ENCODE measurements around the gene TENM4.

Gene TENM4

GRCh38 chr11:78935398-78936068, 505.3 kb downstream of the TENM4 start:
- DNase-seq (ENCODE audit: low read depth): no peak

- DNase-seq (ENCODE audit: low read depth): no peak
These were observed 507.5 kb downstream of the TENM4 start for GRCh38 chr11:78933350-78933749.

DNA sequence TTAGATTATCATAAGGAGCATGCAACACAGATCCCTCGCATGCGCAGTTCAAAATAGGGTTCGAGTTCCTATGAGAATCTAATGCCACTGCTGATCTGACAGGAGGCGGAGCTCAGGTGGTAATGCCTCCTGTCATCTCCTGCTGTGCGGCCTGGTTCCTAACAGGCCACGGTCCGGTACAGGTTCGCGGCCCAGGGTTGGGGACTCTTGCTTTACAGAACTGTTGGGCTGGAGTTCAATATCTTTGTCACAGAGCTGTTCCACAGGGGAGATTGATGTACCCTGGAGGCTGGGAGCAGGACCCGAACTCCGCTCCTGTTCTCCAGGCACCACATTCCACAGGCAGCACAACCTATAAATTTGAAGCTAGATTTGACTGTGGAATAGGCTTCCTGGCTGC, 508.1 kb downstream of the TENM4 start:
- no peak for DNase-seq (ENCODE audit: low read depth)

- DNase-seq (ENCODE audit: low read depth): no peak
These were observed 508.9 kb downstream of the TENM4 start for GRCh38 chr11:78931891-78932290.

- DNase-seq (ENCODE audit: low read depth): no peak
These were observed 509.9 kb downstream of the TENM4 start for GRCh38 chr11:78930810-78931523.

GRCh38 chr11:78929906-78930220, 511.0 kb downstream of the TENM4 start:
- DNase-seq (ENCODE audit: low read depth): no peak

- no peak for DNase-seq (ENCODE audit: low read depth)
These were observed 511.5 kb downstream of the TENM4 start for GRCh38 chr11:78929207-78929905.

DNA sequence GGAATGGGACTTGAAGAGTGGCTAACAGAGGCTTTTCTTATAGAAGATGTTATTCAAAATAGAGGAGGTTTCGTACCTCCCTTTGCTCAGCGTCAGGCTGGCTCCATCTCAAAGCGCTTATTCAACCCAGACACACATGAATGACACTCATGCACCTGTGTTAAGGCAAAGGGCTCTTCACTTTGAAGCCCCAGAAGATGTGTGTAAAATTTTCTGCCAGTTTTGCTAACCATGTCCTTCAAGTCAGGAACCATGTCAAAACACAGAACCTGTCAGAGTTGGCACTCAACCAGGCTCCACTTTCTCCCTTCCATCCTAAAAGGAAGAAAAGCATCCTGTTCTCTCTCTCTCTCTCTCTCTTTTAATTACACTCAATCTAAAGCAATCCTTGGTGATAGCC, 513.3 kb downstream of the TENM4 start:
- no peak for DNase-seq (ENCODE audit: low read depth)

DNA sequence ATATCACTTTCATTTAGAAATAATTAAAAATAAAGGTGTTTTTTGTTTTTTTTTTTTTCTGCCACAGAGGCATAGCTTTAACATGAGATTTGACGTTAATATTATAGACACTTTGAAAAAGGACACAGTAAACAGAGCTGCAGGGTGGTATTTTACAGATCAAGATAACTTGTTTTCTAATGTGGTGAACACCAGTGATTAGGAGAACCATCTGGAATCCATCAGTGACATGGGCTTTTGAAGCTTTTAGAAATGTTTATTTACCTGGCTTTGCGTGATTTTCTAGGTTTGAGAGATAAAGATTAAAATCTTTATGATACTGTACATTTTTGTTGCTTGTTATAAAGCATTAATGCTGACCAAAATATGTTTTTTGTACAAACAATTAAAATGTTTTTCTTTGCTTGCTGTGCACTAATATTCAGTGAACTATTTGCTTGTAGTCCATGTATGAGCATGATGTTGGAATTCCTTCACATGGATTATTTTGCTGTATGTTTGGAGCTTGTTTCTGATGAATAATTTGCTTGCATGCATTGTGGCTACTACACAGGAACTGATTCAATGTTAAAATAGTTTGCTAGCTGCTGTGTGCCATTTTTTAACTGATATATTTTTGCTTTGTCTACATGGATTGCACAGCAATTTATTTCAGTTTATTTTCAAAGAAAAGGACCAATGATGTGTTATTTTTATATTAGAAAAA, 514.0 kb downstream of the TENM4 start:
- DNase-seq (ENCODE audit: low read depth): no peak

GRCh38 chr11:78925387-78925786, 515.4 kb downstream of the TENM4 start:
- DNase-seq (ENCODE audit: low read depth): no peak

DNA sequence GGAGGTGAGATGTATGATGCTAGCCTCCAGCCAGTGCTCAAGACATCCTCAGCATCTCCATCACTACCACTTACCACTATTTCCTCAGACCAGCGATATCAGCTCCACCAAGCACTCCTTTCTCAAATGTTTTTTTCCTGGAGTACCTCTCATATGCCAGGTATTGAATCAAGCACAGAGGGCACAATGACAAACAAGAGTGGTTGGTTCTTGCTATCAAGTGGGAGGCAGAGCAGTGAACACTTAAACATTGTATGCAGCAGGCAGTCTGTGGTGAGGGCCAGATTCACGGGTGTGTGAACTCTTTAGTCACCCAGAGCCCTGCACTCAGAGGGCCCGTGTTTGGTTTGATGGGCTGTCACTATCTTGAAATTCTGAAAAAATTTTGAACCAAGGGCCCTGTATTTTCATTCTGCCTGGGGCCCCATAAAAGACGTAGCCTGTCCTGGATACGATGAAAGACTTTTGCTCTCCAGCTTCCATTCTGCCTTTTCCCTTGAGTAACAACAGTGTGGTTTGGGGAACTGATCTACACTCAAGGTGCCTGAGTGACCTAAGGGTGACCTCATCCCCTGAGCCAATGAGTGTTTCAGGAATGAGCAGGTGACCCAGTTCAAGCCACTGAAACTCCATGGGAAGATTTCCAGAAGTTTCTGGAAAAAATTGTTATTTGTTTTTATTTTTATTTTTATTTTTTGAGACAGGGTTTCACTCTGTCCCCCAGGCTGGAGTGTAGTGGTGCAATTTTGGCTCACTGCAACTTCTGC, 517.8 kb downstream of the TENM4 start:
- DNase-seq (ENCODE audit: low read depth): no peak

DNA sequence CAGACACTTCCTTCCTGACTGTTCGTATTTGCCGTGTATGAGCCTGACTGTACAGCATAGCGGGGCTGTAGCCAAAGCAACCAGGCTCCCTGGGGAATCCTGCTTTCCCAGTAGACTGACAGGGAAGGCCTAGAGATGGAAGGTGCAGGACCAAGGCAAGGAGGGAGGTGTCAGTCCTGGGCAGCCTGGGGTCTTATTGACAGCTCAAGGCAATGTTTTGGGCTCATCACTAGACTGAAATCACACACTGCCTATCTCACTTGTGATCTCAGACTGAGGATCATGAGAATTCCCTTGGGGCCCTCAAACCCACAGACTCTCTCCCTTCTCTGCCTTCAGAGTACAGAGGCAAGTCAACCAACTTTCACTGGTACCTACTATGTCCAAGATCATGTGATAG, 519.3 kb downstream of the TENM4 start:
- DNase-seq (ENCODE audit: low read depth): no peak

DNA sequence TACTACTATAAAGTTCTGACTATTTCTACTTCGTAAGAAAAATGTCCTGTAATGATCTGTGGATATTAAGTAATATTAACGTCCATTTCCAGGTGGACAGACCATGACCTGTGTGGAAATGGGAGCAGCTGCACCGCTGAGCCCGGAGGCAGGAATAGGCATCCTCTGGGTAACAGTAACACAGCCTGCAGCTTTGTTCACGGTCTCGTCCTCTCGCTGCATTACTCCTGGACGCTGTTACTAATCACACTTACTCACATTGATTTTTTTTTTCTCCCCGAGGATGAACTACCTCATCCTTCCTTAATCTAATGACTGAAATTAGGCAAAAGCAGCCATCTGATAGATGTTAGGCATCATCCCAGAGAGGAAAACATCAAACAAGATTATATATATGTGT, 520.5 kb downstream of the TENM4 start:
- no peak for DNase-seq (ENCODE audit: low read depth)

DNA sequence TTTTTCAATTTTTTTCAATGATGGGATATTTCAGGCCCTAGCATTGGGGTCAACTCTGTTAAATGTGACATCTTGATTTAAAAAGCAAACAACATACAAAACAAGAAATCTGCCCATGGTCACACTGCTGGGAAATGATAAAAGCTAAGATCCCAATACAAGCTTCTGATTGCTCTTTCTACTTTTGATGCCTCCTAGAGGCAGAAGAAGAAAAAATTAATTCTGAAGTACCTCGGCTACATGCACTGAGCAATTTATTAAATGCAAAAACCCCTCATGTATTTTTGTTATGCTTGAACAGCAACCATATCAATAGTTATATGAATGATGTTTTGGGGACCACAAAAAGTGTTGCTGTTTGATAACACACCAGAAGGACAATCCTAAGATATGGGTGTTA, 524.1 kb downstream of the TENM4 start:
- DNase-seq (ENCODE audit: low read depth): no peak

- no peak for DNase-seq (ENCODE audit: low read depth)
These were observed 526.3 kb downstream of the TENM4 start for GRCh38 chr11:78914503-78914902.

- no peak for DNase-seq (ENCODE audit: low read depth)
These were observed 528.1 kb downstream of the TENM4 start for GRCh38 chr11:78912778-78913177.

GRCh38 chr11:78910322-78910721, 530.5 kb downstream of the TENM4 start:
- DNase-seq (ENCODE audit: low read depth): no peak

DNA sequence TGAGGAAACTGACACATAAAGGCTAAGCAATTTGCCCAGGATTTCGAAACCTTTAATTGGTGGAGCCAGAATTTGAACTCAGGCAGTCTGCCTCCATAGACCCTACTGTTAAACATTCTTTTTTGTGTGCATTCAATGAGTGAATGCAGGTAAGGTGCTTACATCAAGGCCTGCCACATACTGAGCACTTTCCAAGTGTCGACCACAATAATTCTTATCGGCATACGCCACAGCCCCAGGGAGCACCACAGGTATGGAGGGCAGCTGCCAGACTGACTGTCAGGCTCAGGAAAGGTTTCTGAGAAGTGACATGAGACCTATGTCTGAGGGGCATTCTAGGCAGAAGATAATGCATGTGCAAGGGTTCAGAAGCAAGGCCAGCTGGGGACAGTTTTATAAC, 531.4 kb downstream of the TENM4 start:
- DNase-seq (ENCODE audit: low read depth): no peak

DNA sequence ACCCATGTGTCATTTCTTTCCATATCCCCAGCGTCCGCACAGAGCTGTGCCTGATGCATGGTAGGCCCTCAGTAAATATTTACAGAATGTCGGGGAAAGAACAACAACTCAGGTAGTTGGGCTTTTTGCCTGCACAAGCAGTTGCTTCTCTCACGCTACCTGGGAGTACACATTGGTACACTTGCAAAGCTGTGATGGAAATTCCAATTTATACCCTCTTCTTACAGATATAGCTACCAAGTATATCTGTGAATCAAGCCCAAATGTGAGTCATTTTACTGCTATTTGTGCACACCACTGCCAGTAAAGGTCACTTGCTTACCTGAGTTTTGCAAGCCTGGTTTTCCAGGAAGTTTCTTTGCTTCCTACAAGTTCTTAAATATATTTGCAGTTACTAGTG, 533.2 kb downstream of the TENM4 start:
- DNase-seq (ENCODE audit: low read depth): no peak

- no peak for DNase-seq (ENCODE audit: low read depth)
These were observed 534.3 kb downstream of the TENM4 start for GRCh38 chr11:78906566-78906965.

DNA sequence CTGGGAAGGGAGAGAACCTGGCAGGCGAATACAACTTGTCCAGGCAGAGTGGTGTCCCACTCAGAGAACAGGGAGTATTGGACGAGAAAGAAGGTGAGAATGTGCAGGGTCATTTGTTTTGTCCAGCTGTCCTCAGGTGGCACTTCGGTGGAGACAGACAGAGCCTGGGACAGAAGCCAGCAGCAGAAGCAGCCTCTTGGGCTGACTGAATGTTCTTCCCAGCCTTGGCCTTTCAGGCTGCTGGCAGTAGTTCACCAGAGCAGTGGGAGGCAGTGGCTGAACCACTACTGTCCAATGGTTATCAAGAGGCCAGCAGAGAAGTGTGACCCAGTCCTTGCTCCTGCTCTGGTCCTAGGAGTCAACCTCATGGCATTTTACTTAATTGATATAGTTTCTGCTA, 535.1 kb downstream of the TENM4 start:
- no peak for DNase-seq (ENCODE audit: low read depth)
